DND-41 (cell line): ENCODE data around the gene ALB.

Source experiments
- EZH2 ChIP-seq: IDR thresholded peaks from 3 replicates; pipeline ENCODE4 v1.6.1; 2012; ENCODE audit warnings: borderline replicate concordance, low read depth, mild to moderate bottlenecking, moderate library complexity, low read length, inconsistent platforms; ENCODE audit not compliant: severe bottlenecking
- TF ChIP-seq, protein P1 (sequence below): IDR thresholded peaks from 2 replicates; pipeline ENCODE4 v1.5.1; 2012; ENCODE audit warnings: borderline replicate concordance, low read length, moderate library complexity, mild to moderate bottlenecking; ENCODE audit not compliant: poor library complexity, severe bottlenecking; ENCODE audit errors: extremely low read depth

DNA sequence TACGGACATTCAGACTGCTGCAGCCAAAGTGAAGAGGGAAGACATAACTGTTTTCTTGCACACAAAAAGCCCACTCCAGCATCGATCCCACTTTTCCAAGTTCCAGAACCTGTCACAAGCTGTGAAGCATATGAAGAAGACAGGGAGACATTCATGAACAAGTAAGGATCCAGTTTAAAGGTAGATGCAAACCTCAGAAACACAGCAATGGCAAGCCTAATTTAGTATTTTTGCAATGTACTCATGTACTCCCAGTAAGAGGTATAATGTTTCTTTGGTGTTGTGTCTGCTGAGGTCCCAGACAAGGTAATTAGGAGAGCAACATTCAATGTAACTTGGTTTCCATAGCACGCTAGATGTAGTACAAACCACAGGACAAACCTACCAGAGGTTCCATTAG is 36.6 kb downstream of the ALB start:
- TF ChIP-seq, protein P1, sequence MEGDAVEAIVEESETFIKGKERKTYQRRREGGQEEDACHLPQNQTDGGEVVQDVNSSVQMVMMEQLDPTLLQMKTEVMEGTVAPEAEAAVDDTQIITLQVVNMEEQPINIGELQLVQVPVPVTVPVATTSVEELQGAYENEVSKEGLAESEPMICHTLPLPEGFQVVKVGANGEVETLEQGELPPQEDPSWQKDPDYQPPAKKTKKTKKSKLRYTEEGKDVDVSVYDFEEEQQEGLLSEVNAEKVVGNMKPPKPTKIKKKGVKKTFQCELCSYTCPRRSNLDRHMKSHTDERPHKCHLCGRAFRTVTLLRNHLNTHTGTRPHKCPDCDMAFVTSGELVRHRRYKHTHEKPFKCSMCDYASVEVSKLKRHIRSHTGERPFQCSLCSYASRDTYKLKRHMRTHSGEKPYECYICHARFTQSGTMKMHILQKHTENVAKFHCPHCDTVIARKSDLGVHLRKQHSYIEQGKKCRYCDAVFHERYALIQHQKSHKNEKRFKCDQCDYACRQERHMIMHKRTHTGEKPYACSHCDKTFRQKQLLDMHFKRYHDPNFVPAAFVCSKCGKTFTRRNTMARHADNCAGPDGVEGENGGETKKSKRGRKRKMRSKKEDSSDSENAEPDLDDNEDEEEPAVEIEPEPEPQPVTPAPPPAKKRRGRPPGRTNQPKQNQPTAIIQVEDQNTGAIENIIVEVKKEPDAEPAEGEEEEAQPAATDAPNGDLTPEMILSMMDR: no peak
- TF ChIP-seq EZH2: no peak
